Mucosa of descending colon (tissue), 3 donors: ENCODE measurements around the gene EFEMP2. TPM values are rescaled to one million over a fixed set of nuclear protein-coding genes. Genes with fewer than 3 reads are reported as not detected.
A peak's percentile ranks its signal among the peaks of the same experiment; 100 is the strongest.

Experiments
- ATAC-seq: fragments of 200-7000 bp; cut with Tn5 transposase; one replicate; pipeline ENCODE4 v1.9.1; 2020; ENCODE audit warnings: mild to moderate bottlenecking, moderate library complexity
- DNase-seq, 3 donors: peaks; one replicate each; pipeline ENCODE4 v3.0.0-alpha.2; 2020
- H3K36me3 ChIP-seq: fragments of 200-600 bp; one replicate; pipeline ENCODE4 v1.8.0; 2021; ENCODE audit warnings: low read depth, mild to moderate bottlenecking
- H3K4me1 ChIP-seq: fragments of 200-600 bp; one replicate; pipeline ENCODE4 v1.8.0; 2021; ENCODE audit warnings: low read depth, mild to moderate bottlenecking
- H3K4me3 ChIP-seq: fragments of 200-600 bp; one replicate; pipeline ENCODE4 v1.8.0; 2021; ENCODE audit warnings: mild to moderate bottlenecking
- H3K9me3 ChIP-seq: fragments of 200-600 bp; one replicate; pipeline ENCODE4 v1.8.0; 2021; ENCODE audit warnings: mild to moderate bottlenecking
- intact Hi-C, 2 donors: fragments of 100-400 bp; cut with DNase I in 1 of 2; cut with micrococcal nuclease in 1 of 2; formaldehyde crosslinking; loops; one replicate each; pipeline versions ENCODE4 v1.11.0 to v1.11.1; 2022; cut with DNase I, micrococcal nuclease
- total RNA-seq, 3 donors: library from RNA; stranded (reverse); fragmentation: NEBNext Ultra II Directional in 2 of 3; extraction: Animal tissue kit (Norgen Biotek cat#: 25700) in 2 of 3; gene quantifications; one replicate each; pipeline versions ENCODE4 v1.2.1 to v1.2.4, GENCODE V29; 2021 to 2023
- TF ChIP-seq, protein P1 (sequence below): fragments of 200-600 bp; IDR thresholded peaks from one replicate; pipeline ENCODE4 v1.8.0; 2022; ENCODE audit warnings: antibody characterized with exemption, mild to moderate bottlenecking
- donor health status: DM: no; HTN: no; CAD: no; lungs with moderate emphysema.
- donor health status: DM: no; HTN: no; CAD: no.
- donor health status: DM: no; HTN: yes; CAD: no.

EFEMP2 gene
- total RNA-seq, 3 donors from 2014 or later, result 11.7 to 67.0 (median 15.3) TPM

DNA sequence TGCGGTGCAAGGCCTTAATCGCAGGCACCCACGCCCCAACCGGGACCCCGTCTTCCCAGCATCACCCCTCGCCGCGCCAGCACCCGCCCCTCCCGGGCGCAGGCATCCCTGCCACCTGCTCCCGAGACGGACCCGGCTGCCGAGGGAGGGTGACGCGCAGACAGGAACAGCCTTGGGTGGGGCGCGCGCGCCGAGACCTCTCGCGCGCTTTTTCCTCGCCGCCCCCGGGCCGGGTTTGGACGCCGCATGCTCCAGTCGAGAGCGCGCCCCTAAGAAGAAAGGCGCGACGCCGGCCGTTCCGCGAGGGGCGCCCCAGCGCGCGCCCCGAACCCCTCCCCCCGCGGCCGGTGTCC lies 15.1 kb downstream of the EFEMP2 start:
- TF ChIP-seq, protein P1, sequence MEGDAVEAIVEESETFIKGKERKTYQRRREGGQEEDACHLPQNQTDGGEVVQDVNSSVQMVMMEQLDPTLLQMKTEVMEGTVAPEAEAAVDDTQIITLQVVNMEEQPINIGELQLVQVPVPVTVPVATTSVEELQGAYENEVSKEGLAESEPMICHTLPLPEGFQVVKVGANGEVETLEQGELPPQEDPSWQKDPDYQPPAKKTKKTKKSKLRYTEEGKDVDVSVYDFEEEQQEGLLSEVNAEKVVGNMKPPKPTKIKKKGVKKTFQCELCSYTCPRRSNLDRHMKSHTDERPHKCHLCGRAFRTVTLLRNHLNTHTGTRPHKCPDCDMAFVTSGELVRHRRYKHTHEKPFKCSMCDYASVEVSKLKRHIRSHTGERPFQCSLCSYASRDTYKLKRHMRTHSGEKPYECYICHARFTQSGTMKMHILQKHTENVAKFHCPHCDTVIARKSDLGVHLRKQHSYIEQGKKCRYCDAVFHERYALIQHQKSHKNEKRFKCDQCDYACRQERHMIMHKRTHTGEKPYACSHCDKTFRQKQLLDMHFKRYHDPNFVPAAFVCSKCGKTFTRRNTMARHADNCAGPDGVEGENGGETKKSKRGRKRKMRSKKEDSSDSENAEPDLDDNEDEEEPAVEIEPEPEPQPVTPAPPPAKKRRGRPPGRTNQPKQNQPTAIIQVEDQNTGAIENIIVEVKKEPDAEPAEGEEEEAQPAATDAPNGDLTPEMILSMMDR, result no peak
- Histone ChIP-seq H3K36me3 (peaks cover 4% of the 10 kb centered on the region), H3K4me1 (peaks cover 46% of the 10 kb centered on the region), H3K9me3 (no peaks in the 10 kb centered on the region), H3K4me3 (peak overlapping the region; percentile 99)
- intact Hi-C loops, result no loop called here
- ATAC-seq (no peak), DNase-seq (peak; percentile 70 to 86 (median 81))

DNA sequence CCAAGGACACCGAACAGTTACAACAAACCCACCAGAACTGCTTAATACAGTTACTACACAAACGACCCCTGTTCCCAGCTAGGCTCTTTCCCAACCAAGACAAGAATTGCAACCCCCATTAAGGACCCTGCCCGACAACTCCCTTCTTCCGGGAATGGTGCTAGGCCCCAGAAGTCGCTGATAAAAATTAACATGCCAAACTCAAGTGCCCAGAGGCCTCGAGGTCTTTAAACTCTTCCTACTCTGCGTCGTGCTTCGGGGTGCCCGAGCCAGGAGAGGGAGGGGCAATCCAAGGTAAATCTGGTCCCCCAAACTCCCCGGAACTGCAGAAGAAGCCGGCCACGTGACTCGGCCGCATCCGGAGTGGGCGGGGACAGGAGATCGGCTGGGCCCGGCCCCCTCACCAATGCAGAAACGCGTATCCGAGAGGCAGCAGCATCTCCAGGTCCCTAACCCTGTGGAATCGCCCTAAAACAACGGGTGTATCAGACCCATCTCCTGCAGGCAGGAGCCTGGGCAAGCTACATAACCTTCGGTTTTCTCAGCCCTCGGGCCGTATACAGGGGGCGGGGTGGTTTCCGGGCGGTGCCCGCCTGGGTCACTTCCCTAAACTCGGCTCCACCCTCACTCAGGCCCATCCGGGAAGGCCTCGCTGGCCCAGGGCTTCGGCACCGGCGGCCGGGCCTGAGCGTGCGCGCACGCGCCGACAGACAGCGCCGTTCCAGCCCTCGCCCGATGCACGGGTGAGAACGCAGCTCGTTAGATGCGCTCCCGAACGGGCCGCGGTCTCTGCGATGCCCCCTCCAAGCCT lies 15.7 kb downstream of the EFEMP2 start:
- DNase-seq (peak; percentile 91 to 93 (median 91)), ATAC-seq (peak; percentile 33)
- TF ChIP-seq, protein P1, result no peak
- H3K9me3 ChIP-seq, result no peaks in the 10 kb centered on the region
- H3K4me1 ChIP-seq, result peaks cover 51% of the 10 kb centered on the region
- H3K36me3 ChIP-seq, result peaks cover 4% of the 10 kb centered on the region
- intact Hi-C loops, result no loop called here
- peak overlapping the region; percentile 99 for H3K4me3 ChIP-seq

DNA sequence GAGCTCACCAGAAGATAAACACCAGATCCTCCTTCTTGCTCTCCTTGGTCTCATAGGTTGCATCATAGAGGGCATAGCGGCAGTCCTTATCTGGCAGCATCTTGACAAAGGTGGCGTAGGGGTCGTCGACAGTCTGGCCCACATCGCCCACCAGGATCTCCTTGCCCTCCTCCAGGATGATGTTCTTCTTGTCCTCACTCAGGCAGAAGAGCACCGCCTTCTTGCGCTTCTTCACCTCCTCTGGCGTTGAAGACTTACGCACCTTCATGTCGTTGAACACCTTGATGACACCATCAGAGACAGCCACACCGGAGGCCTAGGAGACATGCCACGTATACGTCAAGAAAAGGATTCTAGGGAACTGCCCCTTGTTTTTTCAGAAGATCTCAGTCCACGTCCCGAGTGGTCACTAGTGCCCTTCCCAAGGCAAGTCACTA lies 16.7 kb downstream of the EFEMP2 start:
- TF ChIP-seq, protein P1, result no peak
- peak in 1 of 3 donors; percentile 35 for DNase-seq
- intact Hi-C loops, result no loop called here
- peaks cover 4% of the 10 kb centered on the region for H3K36me3 ChIP-seq
- no peak overlapping the region for H3K4me3 ChIP-seq
- no peak for ATAC-seq
- H3K9me3 ChIP-seq, result no peaks in the 10 kb centered on the region
- H3K4me1 ChIP-seq, result peaks cover 43% of the 10 kb centered on the region

DNA sequence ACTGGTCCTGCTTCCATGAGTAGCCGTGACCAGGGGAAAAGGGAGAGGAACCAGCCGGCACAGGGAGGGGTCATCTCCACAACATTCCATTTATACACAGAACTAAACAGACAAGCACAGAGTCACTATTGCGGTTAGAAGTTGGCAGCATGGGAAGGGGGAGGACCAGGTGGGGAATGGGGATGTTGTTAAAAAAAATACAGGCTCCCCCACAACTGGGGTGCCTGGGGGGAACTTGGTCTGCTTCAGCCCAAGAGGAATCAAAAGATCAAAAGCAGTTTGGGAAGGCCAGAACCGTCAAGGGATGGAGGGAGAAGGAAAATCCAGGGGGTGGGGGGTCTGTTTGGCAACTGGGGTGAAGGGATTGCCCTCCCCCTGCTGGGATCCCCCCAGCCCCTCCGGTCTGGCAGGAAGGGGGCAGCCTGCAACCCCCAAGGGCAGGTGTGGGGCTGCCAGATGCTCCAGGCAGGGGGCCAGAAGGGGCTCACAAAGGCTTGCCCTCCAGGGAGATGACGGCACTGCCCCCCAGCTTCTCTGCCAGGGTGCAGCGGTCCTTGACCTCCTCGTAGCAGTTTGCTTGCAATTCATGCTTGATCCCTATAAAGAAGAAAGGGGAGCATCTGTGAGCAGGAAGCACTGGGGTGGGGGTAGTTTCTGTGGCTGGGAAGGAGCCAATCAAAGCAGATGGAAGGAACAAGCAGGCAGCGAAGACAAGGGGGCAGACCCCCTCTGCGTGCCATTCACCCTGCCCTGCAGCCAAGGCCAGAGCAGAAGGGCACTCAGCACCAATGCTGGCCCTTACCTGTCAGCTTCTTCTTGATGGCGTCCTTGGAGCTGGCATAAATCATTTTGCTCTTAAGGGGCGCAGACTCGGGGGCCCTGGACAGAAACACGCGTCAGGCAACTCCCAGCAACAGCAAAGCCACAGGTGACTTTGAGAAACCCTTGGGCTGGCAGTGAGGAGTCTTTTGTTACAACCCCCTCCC lies 17.5 kb downstream of the EFEMP2 start:
- DNase-seq (peak in 2 of 3 donors; percentile 51 to 63), ATAC-seq (no peak)
- intact Hi-C loops, result no loop called here
- Histone ChIP-seq H3K9me3 (no peaks in the 10 kb centered on the region), H3K4me1 (peaks cover 40% of the 10 kb centered on the region), H3K4me3 (no peak overlapping the region), H3K36me3 (peaks cover 4% of the 10 kb centered on the region)
- TF ChIP-seq, protein P1, result no peak

DNA sequence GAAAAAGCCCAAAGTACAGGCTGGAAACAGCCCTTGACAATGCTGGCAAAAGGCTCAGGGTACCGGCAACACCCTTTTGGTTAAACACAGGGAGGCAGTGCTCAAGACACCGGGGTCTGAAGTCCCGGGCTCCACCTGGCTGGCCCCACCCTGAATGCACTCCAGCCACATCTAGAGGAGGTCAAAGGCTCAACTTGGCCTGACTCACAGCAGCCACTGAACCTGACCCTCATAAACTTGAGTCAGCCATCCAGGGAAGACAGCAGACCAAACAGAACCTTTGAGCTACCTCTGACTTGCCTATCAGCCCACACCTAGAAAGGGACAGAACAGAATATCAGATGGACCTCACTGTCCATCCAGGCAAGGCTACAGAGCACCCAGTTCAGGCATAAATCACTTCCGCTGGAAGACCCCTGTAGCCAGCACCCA lies 18.4 kb downstream of the EFEMP2 start:
- H3K4me1 ChIP-seq, result peaks cover 40% of the 10 kb centered on the region
- H3K36me3 ChIP-seq, result peaks cover 4% of the 10 kb centered on the region
- H3K9me3 ChIP-seq, result no peaks in the 10 kb centered on the region
- peak; percentile 88 to 92 (median 89) for DNase-seq
- ATAC-seq, result peak; percentile 63
- intact Hi-C loops, result no loop called here
- no peak overlapping the region for H3K4me3 ChIP-seq
- TF ChIP-seq, protein P1, result no peak
